GM19372 (cell line): ENCODE data around the gene DCAF4.

Experiments used
- ATAC-seq: cut with Tn5 transposase; IDR thresholded peaks from one replicate; pipeline ENCODE4 v1.9.1; 2021; ENCODE audit warnings: mild to moderate bottlenecking, low read depth, moderate library complexity; ENCODE audit not compliant: unreplicated experiment

Gene DCAF4, protein sequence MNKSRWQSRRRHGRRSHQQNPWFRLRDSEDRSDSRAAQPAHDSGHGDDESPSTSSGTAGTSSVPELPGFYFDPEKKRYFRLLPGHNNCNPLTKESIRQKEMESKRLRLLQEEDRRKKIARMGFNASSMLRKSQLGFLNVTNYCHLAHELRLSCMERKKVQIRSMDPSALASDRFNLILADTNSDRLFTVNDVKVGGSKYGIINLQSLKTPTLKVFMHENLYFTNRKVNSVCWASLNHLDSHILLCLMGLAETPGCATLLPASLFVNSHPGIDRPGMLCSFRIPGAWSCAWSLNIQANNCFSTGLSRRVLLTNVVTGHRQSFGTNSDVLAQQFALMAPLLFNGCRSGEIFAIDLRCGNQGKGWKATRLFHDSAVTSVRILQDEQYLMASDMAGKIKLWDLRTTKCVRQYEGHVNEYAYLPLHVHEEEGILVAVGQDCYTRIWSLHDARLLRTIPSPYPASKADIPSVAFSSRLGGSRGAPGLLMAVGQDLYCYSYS

GRCh38 chr14:72926292-72927028 lies at the start of gene DCAF4:
TSS of gene DCAF4 (plus strand) at chr14:72926464. CDS start at chr14:72937979, 11,515 bp downstream.
- peak; percentile 92 for ATAC-seq

- ATAC-seq: no peak
Measured at GRCh38 chr14:72876710-72877063, 49.6 kb upstream of the DCAF4 start.

DNA sequence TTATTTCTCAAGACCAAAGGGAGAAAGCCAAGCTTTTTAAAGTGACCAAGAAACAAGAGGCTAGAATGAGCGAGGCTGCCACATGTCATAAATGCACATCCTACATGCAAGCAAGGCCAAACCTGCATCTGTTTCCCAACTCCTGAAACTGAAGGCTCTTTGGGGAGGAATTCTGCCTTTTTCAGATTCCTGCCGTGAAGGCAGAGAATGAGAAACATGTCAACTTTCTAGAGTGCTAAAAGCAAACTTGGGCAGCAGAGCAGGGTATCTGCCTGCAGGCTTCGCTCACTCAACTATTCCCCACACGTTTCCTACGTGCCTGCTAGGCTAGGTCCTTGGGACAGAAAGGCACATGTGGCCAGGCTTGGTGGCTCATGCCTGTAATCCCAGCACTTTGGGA lies 47.5 kb upstream of the DCAF4 start:
- no peak for ATAC-seq

DNA sequence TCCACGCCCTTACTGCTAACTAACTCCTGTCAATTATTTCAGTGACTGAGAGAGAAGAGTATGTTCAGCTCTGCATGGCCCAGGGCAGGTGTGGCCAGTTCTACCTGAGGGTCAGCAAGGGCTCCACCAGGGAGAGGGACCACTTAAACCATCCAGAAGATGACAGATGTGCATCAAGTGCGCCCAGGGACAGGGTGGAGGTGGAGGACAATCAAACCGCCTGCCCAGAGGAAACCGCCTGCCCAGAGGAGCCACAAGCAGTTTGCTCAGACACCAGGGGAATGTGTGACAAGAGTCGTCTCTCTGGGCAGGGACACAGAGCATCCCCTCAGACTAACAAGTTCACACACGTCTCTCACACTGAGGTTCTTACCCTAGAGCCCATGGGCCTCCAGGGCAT lies 46.8 kb upstream of the DCAF4 start:
- no peak for ATAC-seq

- ATAC-seq: no peak
Measured at GRCh38 chr14:72880164-72880563, 46.1 kb upstream of the DCAF4 start.

GRCh38 chr14:72880820-72881219 lies 45.4 kb upstream of the DCAF4 start:
- ATAC-seq: no peak

DNA sequence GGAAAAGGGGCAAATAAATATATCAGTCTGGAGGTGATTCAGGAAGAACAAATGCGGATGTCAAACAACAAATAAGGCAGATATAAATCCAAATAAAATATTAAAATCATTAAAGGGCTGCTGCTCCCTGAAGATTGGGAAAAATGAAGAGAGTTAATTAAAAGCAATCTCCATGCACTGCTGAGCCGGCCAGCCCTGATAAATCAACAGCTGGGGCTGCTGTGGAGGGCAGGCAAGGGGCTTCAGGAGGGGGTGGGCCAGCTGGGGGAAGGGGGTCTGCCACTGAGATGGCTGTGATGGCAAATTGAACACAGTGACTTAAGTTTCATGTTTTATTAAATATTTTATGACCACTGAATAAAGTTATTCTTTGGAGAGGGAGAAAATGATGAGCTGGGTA lies 44.7 kb upstream of the DCAF4 start:
- ATAC-seq: no peak

DNA sequence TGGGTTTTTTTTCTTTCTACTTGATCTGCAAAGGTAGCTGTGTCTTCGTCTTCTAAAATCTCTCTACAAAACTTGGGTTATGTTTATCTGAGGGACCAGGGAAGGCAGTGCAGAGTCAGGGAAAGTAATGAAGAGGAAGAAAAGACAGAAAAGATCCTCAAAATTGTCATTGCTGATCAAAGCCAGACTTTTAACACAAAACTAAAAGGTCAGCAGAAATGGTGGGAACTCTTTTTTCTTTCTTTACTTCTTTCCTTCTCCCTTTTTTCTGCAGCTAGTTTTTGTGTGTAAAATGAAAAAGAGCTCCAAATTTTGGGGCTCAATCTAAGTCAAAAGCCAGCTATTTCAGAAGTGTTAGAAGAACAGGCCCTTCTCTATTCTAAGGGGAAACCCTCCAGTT lies 44.2 kb upstream of the DCAF4 start:
- no peak for ATAC-seq

GRCh38 chr14:72882463-72882862 lies 43.8 kb upstream of the DCAF4 start:
- ATAC-seq: no peak

GRCh38 chr14:72883109-72883508 lies 43.2 kb upstream of the DCAF4 start:
- no peak for ATAC-seq

DNA sequence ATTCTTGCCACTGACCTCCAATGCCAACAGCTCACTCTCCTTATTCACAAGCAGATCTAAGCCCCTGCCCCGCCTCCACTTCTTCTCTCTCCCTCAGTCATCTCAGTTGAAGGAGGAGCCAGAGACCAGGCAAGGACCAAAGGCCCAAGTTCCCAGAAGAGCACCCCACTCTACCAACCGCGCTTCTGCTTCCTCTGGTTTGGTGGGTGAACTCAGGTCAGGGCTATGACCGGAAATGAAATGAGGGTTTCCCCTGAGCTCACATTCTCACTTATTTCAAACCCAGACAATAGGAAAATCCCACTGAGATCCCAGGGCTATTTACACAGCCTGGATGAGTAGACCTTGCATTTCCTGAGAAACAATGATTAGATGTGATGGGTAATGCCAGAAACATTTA lies 42.3 kb upstream of the DCAF4 start:
- no peak for ATAC-seq

DNA sequence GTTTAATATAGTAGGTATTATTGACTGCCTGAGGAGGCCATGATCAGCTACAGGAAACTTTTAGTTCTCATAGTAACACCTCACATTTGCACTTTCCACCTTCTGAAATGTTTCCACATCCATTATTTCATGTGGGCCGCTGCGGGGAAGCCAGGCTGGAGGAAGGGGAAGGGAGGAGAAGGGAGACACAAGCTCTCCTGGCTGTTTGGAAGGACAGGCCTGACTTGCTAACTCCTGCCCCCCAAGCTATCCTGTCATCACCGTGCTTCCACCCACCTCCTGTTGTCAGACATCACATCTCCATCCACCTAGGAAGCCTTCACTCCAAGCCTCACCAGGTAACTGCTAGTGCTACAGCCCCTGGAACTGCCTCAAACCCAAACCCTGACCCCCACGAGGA lies 41.9 kb upstream of the DCAF4 start:
- no peak for ATAC-seq

DNA sequence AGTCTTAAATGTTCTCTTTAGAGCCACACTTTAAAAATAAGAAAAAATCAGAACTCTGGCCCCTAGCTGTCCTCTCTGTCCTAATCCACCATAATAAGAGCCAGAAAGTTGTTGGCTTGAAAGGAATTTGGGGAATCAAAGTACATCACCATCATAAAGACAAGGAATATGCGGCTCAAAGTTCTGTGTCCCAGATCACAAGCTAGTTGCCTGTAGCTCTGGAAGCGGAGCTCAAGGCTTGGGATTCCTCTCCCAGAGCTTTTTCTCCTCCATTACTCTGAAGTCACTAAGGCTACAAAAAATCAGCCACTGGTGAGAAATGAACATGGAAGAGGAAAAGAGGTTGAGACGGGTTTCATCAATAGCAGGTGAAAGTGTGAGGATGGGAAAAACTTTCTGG lies 38.8 kb upstream of the DCAF4 start:
- no peak for ATAC-seq

DNA sequence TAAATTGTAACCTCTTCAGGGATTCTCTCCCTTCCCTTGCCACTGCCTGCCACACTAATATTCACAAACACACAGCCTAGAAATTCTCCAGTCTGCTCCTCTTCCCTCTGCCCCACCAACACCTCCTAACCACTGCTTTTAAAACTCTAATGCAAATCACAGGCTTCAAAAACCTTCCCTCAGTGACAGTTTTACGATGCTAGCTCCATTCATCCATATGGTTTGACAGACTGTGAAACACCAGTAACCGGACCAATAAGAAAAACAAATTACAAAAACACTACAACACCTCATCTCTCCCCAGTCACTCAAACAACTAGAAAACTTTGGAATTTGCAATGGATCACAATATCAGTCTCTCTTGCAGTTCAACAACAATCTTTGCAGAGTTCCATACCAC lies 38.1 kb upstream of the DCAF4 start:
- ATAC-seq: no peak

GRCh38 chr14:72888636-72889201 lies 37.5 kb upstream of the DCAF4 start:
- ATAC-seq: no peak

- no peak for ATAC-seq
Measured at GRCh38 chr14:72889366-72889765, 36.9 kb upstream of the DCAF4 start.

- ATAC-seq: no peak
Measured at GRCh38 chr14:72891666-72892102, 34.6 kb upstream of the DCAF4 start.

- no peak for ATAC-seq
Measured at GRCh38 chr14:72892103-72892878, 34.0 kb upstream of the DCAF4 start.

- peak; percentile 1 for ATAC-seq
Measured at GRCh38 chr14:72892879-72893635, 33.2 kb upstream of the DCAF4 start.
